HG03139 (cell line): ENCODE measurements around the gene SLC25A27.

Source experiments
- ATAC-seq: cut with Tn5 transposase; IDR thresholded peaks from one replicate; pipeline ENCODE4 v1.9.1; 2021; ENCODE audit not compliant: unreplicated experiment

SLC25A27 gene

GRCh38 chr6:46648869-46649492 is 3.8 kb upstream of the SLC25A27 start:
- ATAC-seq: no peak

- ATAC-seq: no peak
Observed at GRCh38 chr6:46651006-46651405, 1.8 kb upstream of the SLC25A27 start.

- ATAC-seq: no peak
Observed at GRCh38 chr6:46651816-46652215, 959 bp upstream of the SLC25A27 start.

- no peak for ATAC-seq
Observed at GRCh38 chr6:46652232-46652602, 558 bp upstream of the SLC25A27 start.

GRCh38 chr6:46653439-46654195 is 842 bp downstream of the SLC25A27 start:
- ATAC-seq: no peak

GRCh38 chr6:46655803-46656202 is 3.0 kb downstream of the SLC25A27 start:
- no peak for ATAC-seq

GRCh38 chr6:46657642-46658041 is 4.9 kb downstream of the SLC25A27 start:
- no peak for ATAC-seq

GRCh38 chr6:46661483-46661882 is 8.7 kb downstream of the SLC25A27 start:
- no peak for ATAC-seq

- no peak for ATAC-seq
Observed at GRCh38 chr6:46667377-46667776, 14.6 kb downstream of the SLC25A27 start.

- no peak for ATAC-seq
Observed at GRCh38 chr6:46674410-46674809, 21.6 kb downstream of the SLC25A27 start.

- no peak for ATAC-seq
Observed at GRCh38 chr6:46676604-46677313, 24.0 kb downstream of the SLC25A27 start.

GRCh38 chr6:46677314-46677654 is 24.5 kb downstream of the SLC25A27 start:
- ATAC-seq: no peak

GRCh38 chr6:46684771-46685170 is 32.0 kb downstream of the SLC25A27 start:
- ATAC-seq: no peak

GRCh38 chr6:46687619-46688097 is 34.9 kb downstream of the SLC25A27 start, which contains the start of gene TDRD6:
TDRD6 (plus strand) TSS chr6:46687885; CDS start chr6:46688129, 244 bp downstream.
- ATAC-seq: no peak

GRCh38 chr6:46688117-46688965 is 35.6 kb downstream of the SLC25A27 start:
- ATAC-seq: no peak

- ATAC-seq: no peak
Observed at GRCh38 chr6:46688966-46689335, 36.2 kb downstream of the SLC25A27 start.

GRCh38 chr6:46689657-46690056 is 36.9 kb downstream of the SLC25A27 start:
- ATAC-seq: no peak

GRCh38 chr6:46690141-46690755 is 37.5 kb downstream of the SLC25A27 start:
- no peak for ATAC-seq

GRCh38 chr6:46690911-46691451 is 38.2 kb downstream of the SLC25A27 start:
- no peak for ATAC-seq

GRCh38 chr6:46699970-46700369 is 47.2 kb downstream of the SLC25A27 start:
- ATAC-seq: no peak
